ENCODE results near the gene TRIP12. TPM values are rescaled to one million over a fixed set of nuclear protein-coding genes. Genes with fewer than 3 reads are reported as not detected.
A peak's percentile ranks its signal among the peaks of the same experiment; 100 is the strongest.

The TRIP12 gene
- total RNA-seq, 1 experiment from 2014 or later: 368 TPM

GRCh38 chr2:229920011-229920641 is 1.7 kb downstream of the TRIP12 start:
- no peaks in the 10 kb centered on the region for H3K27me3 ChIP-seq (ENCODE audit: control insufficient read depth, insufficient read depth, low read length)
- CTCF ChIA-PET: no interaction called here
- DNase-seq (ENCODE audit: low read depth, low spot score) (no peak), ATAC-seq (no peak)
- H3K4me1 ChIP-seq (ENCODE audit: control insufficient read depth, insufficient read depth, low read length): peaks cover 4% of the 10 kb centered on the region; the same call in 1 of the 2 replicates
- intact Hi-C loops (cut with micrococcal nuclease; ENCODE audit: unreplicated experiment): no loop called here
- in situ Hi-C loops (cut with HindIII; ENCODE audit: low pct_unique_long_range_greater_than_20kb, low sequenced_read_pairs): no loop called here
- POLR2A ChIA-PET: no interaction called here
- H3K9me3 ChIP-seq (ENCODE audit: control insufficient read depth, insufficient read depth, low read depth, low read length): no peaks in the 10 kb centered on the region
- H3K27ac ChIP-seq (ENCODE audit: low read length): peak overlapping the region; percentile 90
- BruUV-seq (replicated peaks): TSS peak; percentile 72
- TF ChIP-seq SIN3A (IDR thresholded peaks at IDR 0.05; ENCODE audit: borderline replicate concordance, insufficient read depth, low read depth, low read length): no peak
- TF ChIP-seq, protein P1, sequence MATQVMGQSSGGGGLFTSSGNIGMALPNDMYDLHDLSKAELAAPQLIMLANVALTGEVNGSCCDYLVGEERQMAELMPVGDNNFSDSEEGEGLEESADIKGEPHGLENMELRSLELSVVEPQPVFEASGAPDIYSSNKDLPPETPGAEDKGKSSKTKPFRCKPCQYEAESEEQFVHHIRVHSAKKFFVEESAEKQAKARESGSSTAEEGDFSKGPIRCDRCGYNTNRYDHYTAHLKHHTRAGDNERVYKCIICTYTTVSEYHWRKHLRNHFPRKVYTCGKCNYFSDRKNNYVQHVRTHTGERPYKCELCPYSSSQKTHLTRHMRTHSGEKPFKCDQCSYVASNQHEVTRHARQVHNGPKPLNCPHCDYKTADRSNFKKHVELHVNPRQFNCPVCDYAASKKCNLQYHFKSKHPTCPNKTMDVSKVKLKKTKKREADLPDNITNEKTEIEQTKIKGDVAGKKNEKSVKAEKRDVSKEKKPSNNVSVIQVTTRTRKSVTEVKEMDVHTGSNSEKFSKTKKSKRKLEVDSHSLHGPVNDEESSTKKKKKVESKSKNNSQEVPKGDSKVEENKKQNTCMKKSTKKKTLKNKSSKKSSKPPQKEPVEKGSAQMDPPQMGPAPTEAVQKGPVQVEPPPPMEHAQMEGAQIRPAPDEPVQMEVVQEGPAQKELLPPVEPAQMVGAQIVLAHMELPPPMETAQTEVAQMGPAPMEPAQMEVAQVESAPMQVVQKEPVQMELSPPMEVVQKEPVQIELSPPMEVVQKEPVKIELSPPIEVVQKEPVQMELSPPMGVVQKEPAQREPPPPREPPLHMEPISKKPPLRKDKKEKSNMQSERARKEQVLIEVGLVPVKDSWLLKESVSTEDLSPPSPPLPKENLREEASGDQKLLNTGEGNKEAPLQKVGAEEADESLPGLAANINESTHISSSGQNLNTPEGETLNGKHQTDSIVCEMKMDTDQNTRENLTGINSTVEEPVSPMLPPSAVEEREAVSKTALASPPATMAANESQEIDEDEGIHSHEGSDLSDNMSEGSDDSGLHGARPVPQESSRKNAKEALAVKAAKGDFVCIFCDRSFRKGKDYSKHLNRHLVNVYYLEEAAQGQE (IDR thresholded peaks at IDR 0.05; ENCODE audit: insufficient read depth in 1 of 2, low read depth in 2 of 2, low read length in 1 of 2): no peak
- TF ChIP-seq, protein P2, sequence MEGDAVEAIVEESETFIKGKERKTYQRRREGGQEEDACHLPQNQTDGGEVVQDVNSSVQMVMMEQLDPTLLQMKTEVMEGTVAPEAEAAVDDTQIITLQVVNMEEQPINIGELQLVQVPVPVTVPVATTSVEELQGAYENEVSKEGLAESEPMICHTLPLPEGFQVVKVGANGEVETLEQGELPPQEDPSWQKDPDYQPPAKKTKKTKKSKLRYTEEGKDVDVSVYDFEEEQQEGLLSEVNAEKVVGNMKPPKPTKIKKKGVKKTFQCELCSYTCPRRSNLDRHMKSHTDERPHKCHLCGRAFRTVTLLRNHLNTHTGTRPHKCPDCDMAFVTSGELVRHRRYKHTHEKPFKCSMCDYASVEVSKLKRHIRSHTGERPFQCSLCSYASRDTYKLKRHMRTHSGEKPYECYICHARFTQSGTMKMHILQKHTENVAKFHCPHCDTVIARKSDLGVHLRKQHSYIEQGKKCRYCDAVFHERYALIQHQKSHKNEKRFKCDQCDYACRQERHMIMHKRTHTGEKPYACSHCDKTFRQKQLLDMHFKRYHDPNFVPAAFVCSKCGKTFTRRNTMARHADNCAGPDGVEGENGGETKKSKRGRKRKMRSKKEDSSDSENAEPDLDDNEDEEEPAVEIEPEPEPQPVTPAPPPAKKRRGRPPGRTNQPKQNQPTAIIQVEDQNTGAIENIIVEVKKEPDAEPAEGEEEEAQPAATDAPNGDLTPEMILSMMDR (IDR thresholded peaks at IDR 0.05): no peak
- TF ChIP-seq POLR2AphosphoS5 (IDR thresholded peaks at IDR 0.05; ENCODE audit: low read depth, low read length): no peak
- TF ChIP-seq TCF7L2 (IDR thresholded peaks at IDR 0.05; ENCODE audit: low read depth, low read length): no peak
- H3K36me3 ChIP-seq (ENCODE audit: control insufficient read depth, insufficient read depth, low read length): peaks cover 15% of the 10 kb centered on the region
- H3K4me3 ChIP-seq (ENCODE audit: low read depth in 2 of 2, low read length in 2 of 2): peak overlapping the region; percentile 91

DNA sequence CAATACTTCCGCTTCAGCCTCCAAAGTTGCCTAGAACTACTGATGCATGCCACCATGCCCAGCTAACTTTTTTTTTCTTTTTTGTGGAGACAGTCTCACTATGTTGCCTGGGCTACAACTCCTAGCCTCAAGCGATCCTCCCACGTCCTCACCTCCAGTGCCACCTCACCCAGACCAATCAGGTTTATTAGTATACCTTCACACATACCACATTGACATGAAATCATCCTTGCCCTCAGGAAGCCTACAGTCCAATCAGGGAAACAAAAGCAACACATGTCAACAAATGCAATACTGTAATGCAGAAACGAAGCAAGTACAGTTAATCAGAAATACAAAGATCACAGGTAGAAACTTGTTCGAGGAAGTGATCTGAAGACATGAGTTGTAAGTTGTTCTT is 4.0 kb downstream of the TRIP12 start:
- Histone ChIP-seq H3K27ac (ENCODE audit: low read length) (no peak overlapping the region), H3K4me1 (ENCODE audit: control insufficient read depth, insufficient read depth, low read length) (peaks cover 8% of the 10 kb centered on the region), H3K27me3 (ENCODE audit: control insufficient read depth, insufficient read depth, low read length) (no peaks in the 10 kb centered on the region), H3K36me3 (ENCODE audit: control insufficient read depth, insufficient read depth, low read length) (peaks cover 11% of the 10 kb centered on the region), H3K9me3 (ENCODE audit: control insufficient read depth, insufficient read depth, low read depth, low read length) (no peaks in the 10 kb centered on the region), H3K4me3 (ENCODE audit: low read depth in 2 of 2, low read length in 2 of 2) (no peak overlapping the region)
- ChIA-PET CTCF (no interaction called here), POLR2A (no interaction called here)
- TF ChIP-seq TCF7L2 (IDR thresholded peaks at IDR 0.05; ENCODE audit: low read depth, low read length): no peak
- no peak for TF ChIP-seq POLR2AphosphoS5 (IDR thresholded peaks at IDR 0.05; ENCODE audit: low read depth, low read length)
- TF ChIP-seq, protein P1 (IDR thresholded peaks at IDR 0.05; ENCODE audit: insufficient read depth in 1 of 2, low read depth in 2 of 2, low read length in 1 of 2): no peak
- TF ChIP-seq, protein P2 (IDR thresholded peaks at IDR 0.05): no peak
- no peak for TF ChIP-seq SIN3A (IDR thresholded peaks at IDR 0.05; ENCODE audit: borderline replicate concordance, insufficient read depth, low read depth, low read length)
- ATAC-seq: no peak
- in situ Hi-C loops (cut with HindIII; ENCODE audit: low pct_unique_long_range_greater_than_20kb, low sequenced_read_pairs) (no loop called here), intact Hi-C loops (cut with micrococcal nuclease; ENCODE audit: unreplicated experiment) (no loop called here)
- no peak for DNase-seq (ENCODE audit: low read depth, low spot score)
- BruUV-seq (replicated peaks): no TSS peak
